SK-N-SH (cell line): ENCODE data around the gene LBX1. TPM values are rescaled to one million over a fixed set of nuclear protein-coding genes. Genes with fewer than 3 reads are reported as not detected.

Source experiments
- CTCF ChIA-PET: fragments of 300-600, 350-600 bp; formaldehyde crosslinking; extraction: SDS; loops from one replicate; lab custom pipeline; 2021; lab: Yijun Ruan, JAX
- POLR2A ChIA-PET: fragments of 350-600 bp; sonication (Branson Sonifier 250); formaldehyde crosslinking; extraction: SDS; loops from one replicate; lab custom pipeline; 2020; ENCODE audit warnings: antibody characterized with exemption, inconsistent platforms; lab: Yijun Ruan, JAX
- DNase-seq: peaks from one replicate; pipeline ENCODE4 v3.0.0; 2012
- H2AFZ ChIP-seq: fragments of 200-600 bp; sonication (generic); 2 replicates; pipeline ENCODE4 v1.8.1; 2016; ENCODE audit warnings: antibody characterized with exemption, mild to moderate bottlenecking, low read depth
- H3F3A ChIP-seq: fragments of 200-600 bp; sonication (generic); replicated peaks from 2 replicates; pipeline ENCODE3; 2016; ENCODE audit warnings: antibody characterized with exemption, mild to moderate bottlenecking; ENCODE audit not compliant: insufficient read depth
- H3K27ac ChIP-seq, 2 experiments: fragments of 200-500 bp in 1 of 2; fragments of 200-600 bp in 1 of 2; sonication (Bioruptor generic) in 1 of 2; sonication (generic), shearing (Covaris generic) in 1 of 2; 2 replicates each; pipeline versions ENCODE4 v1.5.1 to v1.6.1; 2014 to 2016; ENCODE audit warnings: low read depth in 2 of 2, inconsistent platforms in 1 of 2, low read length in 1 of 2, mild to moderate bottlenecking in 1 of 2, mixed read lengths in 1 of 2
- H3K27me3 ChIP-seq: fragments of 200-600 bp; sonication (generic), shearing (Covaris generic); 2 replicates; pipeline ENCODE4 v1.6.1; 2016; ENCODE audit warnings: mixed run types; ENCODE audit not compliant: insufficient read depth
- H3K36me3 ChIP-seq, 2 experiments: fragments of 200-500 bp in 1 of 2; fragments of 200-600 bp in 1 of 2; sonication (Bioruptor generic) in 1 of 2; sonication (generic) in 1 of 2; replicated peaks in 1 of 2; 2 replicates each; pipeline versions ENCODE3 to v1.5.1; 2014 to 2016; ENCODE audit warnings: low read length in 1 of 2, mild to moderate bottlenecking in 1 of 2; ENCODE audit not compliant: insufficient read depth in 2 of 2, control insufficient read depth in 1 of 2
- H3K4me1 ChIP-seq, 2 experiments: fragments of 200-500 bp in 1 of 2; fragments of 200-600 bp in 1 of 2; sonication (Bioruptor generic) in 1 of 2; sonication (generic), shearing (Covaris generic) in 1 of 2; 2 replicates each; pipeline versions ENCODE4 v1.5.1 to v1.6.1; 2014 to 2016; ENCODE audit warnings: low read depth in 1 of 2, low read length in 1 of 2, mixed run types in 1 of 2; ENCODE audit not compliant: insufficient read depth in 2 of 2, control insufficient read depth in 1 of 2
- H3K4me2 ChIP-seq: fragments of 200-600 bp; sonication (generic), shearing (Covaris generic); 2 replicates; pipeline ENCODE4 v1.6.1; 2017; ENCODE audit warnings: mixed run types
- H3K4me3 ChIP-seq, 2 experiments: fragments of 200-500 bp in 1 of 2; fragments of 200-600 bp in 1 of 2; sonication (Bioruptor generic) in 1 of 2; sonication (generic), shearing (Covaris generic) in 1 of 2; 2 replicates each; pipeline versions ENCODE4 v1.5.1 to v1.8.1; 2014 to 2016; ENCODE audit warnings: low read depth in 2 of 2, inconsistent platforms in 1 of 2, low read length in 1 of 2, mild to moderate bottlenecking in 1 of 2, mixed read lengths in 1 of 2, moderate library complexity in 1 of 2
- H3K79me2 ChIP-seq: fragments of 200-600 bp; sonication (generic); 2 replicates; pipeline ENCODE4 v1.8.1; 2017; ENCODE audit warnings: mild to moderate bottlenecking; ENCODE audit not compliant: insufficient read depth
- H3K9ac ChIP-seq: fragments of 200-600 bp; sonication (generic); 2 replicates; pipeline ENCODE4 v1.6.1; 2017; ENCODE audit warnings: mixed run types
- H3K9me2 ChIP-seq: fragments of 200-600 bp; sonication (generic); 2 replicates; pipeline ENCODE4 v1.6.1; 2017; ENCODE audit warnings: mixed run types
- H3K9me3 ChIP-seq: fragments of 200-600 bp; sonication (generic); 2 replicates; pipeline ENCODE4 v1.6.1; 2017; ENCODE audit warnings: mixed run types, mild to moderate bottlenecking, moderate library complexity
- H4K20me1 ChIP-seq: fragments of 200-600 bp; sonication (generic); 2 replicates; pipeline ENCODE4 v1.6.1; 2017; ENCODE audit warnings: mild to moderate bottlenecking, mixed run types; ENCODE audit not compliant: insufficient read depth
- CHD2 ChIP-seq: fragments of 150-350 bp; IDR thresholded peaks from 2 replicates; pipeline ENCODE4 v1.6.1; 2018; ENCODE audit warnings: low read length; ENCODE audit not compliant: partially characterized antibody
- EP300 ChIP-seq, 2 experiments: IDR thresholded peaks; 2 replicates each; pipeline versions ENCODE4 v1.4.0 to v1.6.1; 2012; ENCODE audit warnings: borderline replicate concordance in 1 of 2, low read depth in 1 of 2, low read length in 1 of 2
- FOXM1 ChIP-seq: IDR thresholded peaks from 2 replicates; pipeline ENCODE4 v1.4.0; 2012; ENCODE audit warnings: low read depth, mild to moderate bottlenecking
- GATA2 ChIP-seq: sonication (generic); formaldehyde crosslinking; IDR thresholded peaks from 2 replicates; pipeline ENCODE4 v1.5.0; 2020; ENCODE audit warnings: mild to moderate bottlenecking, missing genetic modification reagents
- JUND ChIP-seq: IDR thresholded peaks from 2 replicates; pipeline ENCODE4 v1.4.0; 2012
- MXI1 ChIP-seq: IDR thresholded peaks from 2 replicates; pipeline ENCODE4 v1.6.1; 2012; ENCODE audit warnings: mild to moderate bottlenecking, low read depth, low read length, improper control_type of control experiment
- NFIC ChIP-seq: IDR thresholded peaks from 2 replicates; pipeline ENCODE4 v1.4.0; 2012; ENCODE audit warnings: borderline replicate concordance
- PBX3 ChIP-seq: IDR thresholded peaks from 2 replicates; pipeline ENCODE4; 2012
- POLR2AphosphoS5 ChIP-seq: IDR thresholded peaks from 2 replicates; pipeline ENCODE4 v1.6.1; 2012; ENCODE audit warnings: low read depth, low read length
- RAD21 ChIP-seq: IDR thresholded peaks from 2 replicates; pipeline ENCODE4 v1.6.1; 2012; ENCODE audit warnings: mild to moderate bottlenecking, low read length
- RFX5 ChIP-seq: IDR thresholded peaks from 2 replicates; pipeline ENCODE4 v1.6.1; 2012; ENCODE audit warnings: mild to moderate bottlenecking, improper control_type of control experiment, low read length
- RXRA ChIP-seq: IDR thresholded peaks from 2 replicates; pipeline ENCODE4 v1.4.0; 2012; ENCODE audit warnings: low read depth, mild to moderate bottlenecking, borderline replicate concordance
- SMC3 ChIP-seq: IDR thresholded peaks from 2 replicates; pipeline ENCODE4 v1.6.1; 2012; ENCODE audit warnings: low read depth, low read length, improper control_type of control experiment
- USF2 ChIP-seq: fragments of 150-350 bp; IDR thresholded peaks from 2 replicates; pipeline ENCODE4 v1.6.1; 2017; ENCODE audit warnings: antibody characterized with exemption, low read length, low read depth, borderline replicate concordance
- YY1 ChIP-seq: IDR thresholded peaks from 2 replicates; pipeline ENCODE4 v1.4.0; 2012; ENCODE audit warnings: low read depth, mild to moderate bottlenecking
- WGBS: methylation state at CpG from one replicate; pipeline ENCODE4 v1.1.6; 2017; ENCODE audit warnings: low lambda C conversion rate; 5-methylcytosine and 5-hydroxymethylcytosine counted together
- polyA plus RNA-seq, 3 experiments: library from polyadenylated mRNA; depleted of rRNA; stranded (reverse); fragments of >200 nt; gene quantifications; 2 replicates each; pipeline ENCODE4 v1.2.3, GENCODE V29; 2012
- TF ChIP-seq, protein P1 (sequence below): IDR thresholded peaks from 2 replicates; pipeline ENCODE4 v1.6.1; 2012; ENCODE audit warnings: mild to moderate bottlenecking, low read depth, low read length, moderate library complexity

The LBX1 gene
- polyA plus RNA-seq, 1 of the 3 experiments (the other 2 are of a cell fraction) = not detected

GRCh38 chr10:101224060-101224909 lies 5.0 kb downstream of the LBX1 start (continued):
- TF ChIP-seq PBX3 = no peak

- CTCF ChIA-PET = interaction anchor here (0.6 to 2.9 kb wide), 10 partner anchors 9 to 347 kb away, joined by 3 to 34 read pairs (median 4); no protein-coding TSS in a partner anchor
- Histone ChIP-seq H3K9ac (no peak overlapping the region), H3K4me1 (peaks cover 0 to 16% of the 10 kb centered on the region in 2 experiments; a peak in 1 of 4 replicates), H3F3A (no peaks in the 10 kb centered on the region), H3K79me2 (no peaks in the 10 kb centered on the region), H2AFZ (no peak overlapping the region), H4K20me1 (peaks cover 14% of the 10 kb centered on the region; the same call in 1 of the 2 replicates), H3K4me3 (peak overlapping the region in 1 of 2 experiments; percentile 50; a peak in 2 of 4 replicates), H3K9me2 (no peaks in the 10 kb centered on the region)
- peak; percentile 48 for DNase-seq
- 28% methylated on average over 27 of the region's 50 CpGs for WGBS
- TF ChIP-seq RFX5 (no peak), GATA2 (CRISPR knock-in tag) (no peak), YY1 (no peak), SMC3 (no peak), POLR2AphosphoS5 (no peak), USF2 (no peak), CHD2 (no peak), RXRA (no peak), MXI1 (no peak), RAD21 (no peak), NFIC (no peak), EP300 (IDR thresholded peaks at IDR 0.05; ENCODE audit: borderline replicate concordance in 1 of 2, low read depth in 1 of 2, low read length in 1 of 2) (no peak), FOXM1 (no peak), JUND (no peak), PBX3 (no peak)
- TF ChIP-seq, protein P1, sequence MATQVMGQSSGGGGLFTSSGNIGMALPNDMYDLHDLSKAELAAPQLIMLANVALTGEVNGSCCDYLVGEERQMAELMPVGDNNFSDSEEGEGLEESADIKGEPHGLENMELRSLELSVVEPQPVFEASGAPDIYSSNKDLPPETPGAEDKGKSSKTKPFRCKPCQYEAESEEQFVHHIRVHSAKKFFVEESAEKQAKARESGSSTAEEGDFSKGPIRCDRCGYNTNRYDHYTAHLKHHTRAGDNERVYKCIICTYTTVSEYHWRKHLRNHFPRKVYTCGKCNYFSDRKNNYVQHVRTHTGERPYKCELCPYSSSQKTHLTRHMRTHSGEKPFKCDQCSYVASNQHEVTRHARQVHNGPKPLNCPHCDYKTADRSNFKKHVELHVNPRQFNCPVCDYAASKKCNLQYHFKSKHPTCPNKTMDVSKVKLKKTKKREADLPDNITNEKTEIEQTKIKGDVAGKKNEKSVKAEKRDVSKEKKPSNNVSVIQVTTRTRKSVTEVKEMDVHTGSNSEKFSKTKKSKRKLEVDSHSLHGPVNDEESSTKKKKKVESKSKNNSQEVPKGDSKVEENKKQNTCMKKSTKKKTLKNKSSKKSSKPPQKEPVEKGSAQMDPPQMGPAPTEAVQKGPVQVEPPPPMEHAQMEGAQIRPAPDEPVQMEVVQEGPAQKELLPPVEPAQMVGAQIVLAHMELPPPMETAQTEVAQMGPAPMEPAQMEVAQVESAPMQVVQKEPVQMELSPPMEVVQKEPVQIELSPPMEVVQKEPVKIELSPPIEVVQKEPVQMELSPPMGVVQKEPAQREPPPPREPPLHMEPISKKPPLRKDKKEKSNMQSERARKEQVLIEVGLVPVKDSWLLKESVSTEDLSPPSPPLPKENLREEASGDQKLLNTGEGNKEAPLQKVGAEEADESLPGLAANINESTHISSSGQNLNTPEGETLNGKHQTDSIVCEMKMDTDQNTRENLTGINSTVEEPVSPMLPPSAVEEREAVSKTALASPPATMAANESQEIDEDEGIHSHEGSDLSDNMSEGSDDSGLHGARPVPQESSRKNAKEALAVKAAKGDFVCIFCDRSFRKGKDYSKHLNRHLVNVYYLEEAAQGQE = no peak
- TF ChIP-seq, all 33 proteins: peak for 0
- POLR2A ChIA-PET = no interaction called here
- peak overlapping the region; percentile 64 for H3K4me2 ChIP-seq
- no peaks in the 10 kb centered on the region for H3K9me3 ChIP-seq
- H3K27ac ChIP-seq = no peak overlapping the region
- no peaks in the 10 kb centered on the region for H3K36me3 ChIP-seq
- peaks cover 95% of the 10 kb centered on the region for H3K27me3 ChIP-seq
These were observed 5.8 kb downstream of the LBX1 start for GRCh38 chr10:101223274-101224059.
